Activated CD4-positive, alpha-beta T cell treated with anti-CD3 and anti-CD28 coated beads, Interleukin-2, amount 10 ng/mL, durations not matched to agents 7 days and 5 days (primary cell): ENCODE data around the gene LUC7L. TPM values are rescaled to one million over a fixed set of nuclear protein-coding genes. Genes with fewer than 3 reads are reported as not detected.
"Not testable (repeated sequence)": the region's sequence is repeated elsewhere in the genome, so short reads cannot be mapped to it uniquely, and the experiment has no call there.

ENCODE experiments used
- CTCF ChIA-PET: fragments of 350-600 bp; sonication (Branson Sonifier 250); formaldehyde crosslinking; loops from one replicate; lab custom pipeline; 2021; ENCODE audit warnings: antibody characterized with exemption; lab: Charles Lee
- POLR2A ChIA-PET: fragments of 350-600 bp; sonication (Branson Sonifier 250); formaldehyde crosslinking; loops from one replicate; lab custom pipeline; 2021; ENCODE audit warnings: antibody characterized with exemption; lab: Charles Lee
- DNase-seq: peaks from one replicate; pipeline ENCODE4 v3.0.0-alpha.2; 2020
- H3K27ac Mint-ChIP-seq: one replicate; pipeline ENCODE4 v1.8.0; 2021; ENCODE audit warnings: mild to moderate bottlenecking, moderate library complexity, mixed read lengths
- H3K27me3 Mint-ChIP-seq: one replicate; pipeline ENCODE4 v1.8.0; 2021; ENCODE audit warnings: mixed read lengths
- H3K36me3 Mint-ChIP-seq: one replicate; pipeline ENCODE4 v1.8.0; 2021; ENCODE audit warnings: low read depth, mixed read lengths
- H3K4me1 Mint-ChIP-seq: one replicate; pipeline ENCODE4 v1.8.0; 2021; ENCODE audit warnings: mixed read lengths
- H3K4me3 Mint-ChIP-seq: one replicate; pipeline ENCODE4 v1.8.0; 2021; ENCODE audit warnings: mild to moderate bottlenecking, moderate library complexity, mixed read lengths
- H3K9me3 Mint-ChIP-seq: one replicate; pipeline ENCODE4 v1.8.0; 2021; ENCODE audit warnings: mixed read lengths
- total RNA-seq, 2 experiments: library from RNA; stranded (reverse); gene quantifications; one replicate each; pipeline ENCODE4 v1.2.3, GENCODE V29; 2021

The LUC7L gene
- total RNA-seq, 2 experiments from 2014 or later: 52.6 to 53.7 TPM

GRCh38 chr16:173211-173854 lies 55.9 kb downstream of the LUC7L start:
- CTCF ChIA-PET, H3K27ac Mint-ChIP-seq, DNase-seq, POLR2A ChIA-PET, H3K36me3 Mint-ChIP-seq, H3K9me3 Mint-ChIP-seq, H3K4me3 Mint-ChIP-seq: not testable (repeated sequence)
- Mint-ChIP-seq H3K27me3 (peaks cover 58% of the 10 kb centered on the region), H3K4me1 (peaks cover 13% of the 10 kb centered on the region)

DNA sequence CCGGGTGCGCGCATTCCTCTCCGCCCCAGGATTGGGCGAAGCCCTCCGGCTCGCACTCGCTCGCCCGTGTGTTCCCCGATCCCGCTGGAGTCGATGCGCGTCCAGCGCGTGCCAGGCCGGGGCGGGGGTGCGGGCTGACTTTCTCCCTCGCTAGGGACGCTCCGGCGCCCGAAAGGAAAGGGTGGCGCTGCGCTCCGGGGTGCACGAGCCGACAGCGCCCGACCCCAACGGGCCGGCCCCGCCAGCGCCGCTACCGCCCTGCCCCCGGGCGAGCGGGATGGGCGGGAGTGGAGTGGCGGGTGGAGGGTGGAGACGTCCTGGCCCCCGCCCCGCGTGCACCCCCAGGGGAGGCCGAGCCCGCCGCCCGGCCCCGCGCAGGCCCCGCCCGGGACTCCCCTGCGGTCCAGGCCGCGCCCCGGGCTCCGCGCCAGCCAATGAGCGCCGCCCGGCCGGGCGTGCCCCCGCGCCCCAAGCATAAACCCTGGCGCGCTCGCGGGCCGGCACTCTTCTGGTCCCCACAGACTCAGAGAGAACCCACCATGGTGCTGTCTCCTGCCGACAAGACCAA lies 56.8 kb downstream of the LUC7L start, which contains the start of gene HBA2:
Gene HBA2 (plus strand): TSS at position 503 of the 568 bp plus-strand sequence. CDS start 37 bp downstream, at position 540.
- H3K9me3 Mint-ChIP-seq, DNase-seq, H3K27ac Mint-ChIP-seq, CTCF ChIA-PET, POLR2A ChIA-PET, H3K36me3 Mint-ChIP-seq, H3K4me3 Mint-ChIP-seq: not testable (repeated sequence)
- peaks cover 56% of the 10 kb centered on the region for H3K27me3 Mint-ChIP-seq
- H3K4me1 Mint-ChIP-seq: peaks cover 13% of the 10 kb centered on the region

DNA sequence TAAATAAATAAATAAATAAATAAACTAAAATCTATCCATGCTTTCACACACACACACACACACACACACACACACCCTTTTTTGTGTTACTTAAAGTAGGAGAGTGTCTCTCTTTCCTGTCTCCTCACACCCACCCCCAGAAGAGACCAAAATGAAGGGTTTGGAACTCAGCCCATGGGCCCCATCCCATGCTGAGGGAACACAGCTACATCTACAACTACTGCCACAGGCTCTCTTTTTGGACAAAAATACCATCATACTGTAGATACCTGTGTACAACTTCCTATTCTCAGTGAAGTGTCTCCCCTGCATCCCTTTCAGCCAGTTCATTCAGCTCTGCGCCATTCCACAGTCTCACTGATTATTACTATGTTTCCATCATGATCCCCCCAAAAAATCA lies 58.5 kb downstream of the LUC7L start:
- no peak for DNase-seq
- H3K4me3 Mint-ChIP-seq: no peak overlapping the region
- H3K36me3 Mint-ChIP-seq: no peaks in the 10 kb centered on the region
- peaks cover 17% of the 10 kb centered on the region for H3K4me1 Mint-ChIP-seq
- no peaks in the 10 kb centered on the region for H3K9me3 Mint-ChIP-seq
- ChIA-PET POLR2A (no interaction called here), CTCF (interaction anchor here (1.3 to 1.4 kb wide), 2 partner anchors 10 to 11 kb away, joined by 3 to 5 read pairs; partner anchors contain the start of gene HBQ1)
- H3K27me3 Mint-ChIP-seq: peaks cover 66% of the 10 kb centered on the region
- no peak overlapping the region for H3K27ac Mint-ChIP-seq

- H3K36me3 Mint-ChIP-seq, H3K9me3 Mint-ChIP-seq, POLR2A ChIA-PET, DNase-seq, H3K4me3 Mint-ChIP-seq, H3K27ac Mint-ChIP-seq: not testable (repeated sequence)
- Mint-ChIP-seq H3K4me1 (peaks cover 11% of the 10 kb centered on the region), H3K27me3 (peaks cover 61% of the 10 kb centered on the region)
- CTCF ChIA-PET: interaction anchor here (1.4 to 1.5 kb wide), 2 partner anchors 12 to 183 kb away, joined by 3 to 5 read pairs; no protein-coding TSS in a partner anchor
Measured at GRCh38 chr16:170088-170507, 59.2 kb downstream of the LUC7L start.

- no peak overlapping the region for H3K27ac Mint-ChIP-seq
- CTCF ChIA-PET: interaction anchor here (1.2 to 1.8 kb wide), 4 partner anchors 11 to 193 kb away, joined by 3 to 7 read pairs (median 4); partner anchors contain the start of gene HBQ1
- H3K4me3 Mint-ChIP-seq: no peak overlapping the region
- POLR2A ChIA-PET: no interaction called here
- peaks cover 52% of the 10 kb centered on the region for H3K27me3 Mint-ChIP-seq
- no peak for DNase-seq
- no peaks in the 10 kb centered on the region for H3K36me3 Mint-ChIP-seq
- no peaks in the 10 kb centered on the region for H3K9me3 Mint-ChIP-seq
- peaks cover 8% of the 10 kb centered on the region for H3K4me1 Mint-ChIP-seq
Measured at GRCh38 chr16:169014-169413, 60.2 kb downstream of the LUC7L start.

DNA sequence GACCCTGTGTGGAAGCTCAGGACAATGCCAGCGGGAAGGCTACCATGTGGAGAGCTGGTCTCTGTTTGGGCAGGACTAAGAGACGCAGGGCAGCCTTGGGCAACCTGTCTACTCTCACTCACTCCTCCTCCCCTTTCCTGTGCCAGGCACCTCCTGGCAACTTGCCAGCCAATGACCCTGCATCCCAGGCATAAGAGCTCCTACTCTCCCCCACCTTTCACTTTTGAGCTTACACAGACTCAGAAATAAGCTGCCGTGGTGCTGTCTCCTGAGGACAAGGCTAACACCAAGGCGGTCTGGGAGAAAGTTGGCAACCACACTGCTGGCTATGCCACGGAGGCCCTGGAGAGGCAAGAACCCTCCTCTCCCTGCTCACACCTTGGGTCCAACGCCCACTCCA lies 60.8 kb downstream of the LUC7L start:
- Mint-ChIP-seq H3K4me3 (no peak overlapping the region), H3K9me3 (no peaks in the 10 kb centered on the region), H3K27me3 (peaks cover 48% of the 10 kb centered on the region), H3K36me3 (no peaks in the 10 kb centered on the region), H3K4me1 (peaks cover 6% of the 10 kb centered on the region), H3K27ac (no peak overlapping the region)
- CTCF ChIA-PET: interaction anchor here (1.0 to 1.8 kb wide), 6 partner anchors 11 to 194 kb away, joined by 3 to 7 read pairs (median 4); partner anchors contain the start of genes HBQ1, POLR3K and SNRNP25
- POLR2A ChIA-PET: no interaction called here
- DNase-seq: no peak

- Mint-ChIP-seq H3K27ac (peak overlapping the region; percentile 41), H3K4me3 (no peak overlapping the region), H3K4me1 (peaks cover 6% of the 10 kb centered on the region), H3K36me3 (no peaks in the 10 kb centered on the region), H3K27me3 (peaks cover 47% of the 10 kb centered on the region), H3K9me3 (no peaks in the 10 kb centered on the region)
- POLR2A ChIA-PET: no interaction called here
- CTCF ChIA-PET: interaction anchor here (0.9 to 1.8 kb wide), 4 partner anchors 12 to 97 kb away, joined by 3 to 7 read pairs (median 5); partner anchors contain the start of gene HBQ1
- no peak for DNase-seq
Measured at GRCh38 chr16:167122-167690, 62.0 kb downstream of the LUC7L start.

- POLR2A ChIA-PET: no interaction called here
- H3K36me3 Mint-ChIP-seq: no peaks in the 10 kb centered on the region
- H3K27ac Mint-ChIP-seq: no peak overlapping the region
- no peaks in the 10 kb centered on the region for H3K9me3 Mint-ChIP-seq
- CTCF ChIA-PET: interaction anchor here (0.9 to 1.5 kb wide), 2 partner anchors 29 to 97 kb away, joined by 3 to 4 read pairs; no protein-coding TSS in a partner anchor
- peaks cover 6% of the 10 kb centered on the region for H3K4me1 Mint-ChIP-seq
- H3K27me3 Mint-ChIP-seq: peaks cover 43% of the 10 kb centered on the region
- no peak overlapping the region for H3K4me3 Mint-ChIP-seq
- DNase-seq: no peak
Measured at GRCh38 chr16:166375-167121, 62.7 kb downstream of the LUC7L start.

- no peaks in the 10 kb centered on the region for H3K36me3 Mint-ChIP-seq
- no peaks in the 10 kb centered on the region for H3K9me3 Mint-ChIP-seq
- ChIA-PET POLR2A (no interaction called here), CTCF (interaction anchor here (1.5 kb wide), 1 partner anchor 98 kb away, joined by 3 read pairs; no protein-coding TSS in a partner anchor)
- peak within 1 kb of the TSS; percentile 57 for H3K27ac Mint-ChIP-seq
- DNase-seq: no peak
- H3K4me3 Mint-ChIP-seq: no peak within 1 kb of the TSS
- peaks cover 4% of the 10 kb centered on the region for H3K4me1 Mint-ChIP-seq
- H3K27me3 Mint-ChIP-seq: peaks cover 38% of the 10 kb centered on the region
Measured at GRCh38 chr16:165539-166374, 63.5 kb downstream of the LUC7L start, which contains the start of gene HBM. HBM (plus strand) TSS chr16:165978; CDS start chr16:165998, 20 bp downstream.

DNA sequence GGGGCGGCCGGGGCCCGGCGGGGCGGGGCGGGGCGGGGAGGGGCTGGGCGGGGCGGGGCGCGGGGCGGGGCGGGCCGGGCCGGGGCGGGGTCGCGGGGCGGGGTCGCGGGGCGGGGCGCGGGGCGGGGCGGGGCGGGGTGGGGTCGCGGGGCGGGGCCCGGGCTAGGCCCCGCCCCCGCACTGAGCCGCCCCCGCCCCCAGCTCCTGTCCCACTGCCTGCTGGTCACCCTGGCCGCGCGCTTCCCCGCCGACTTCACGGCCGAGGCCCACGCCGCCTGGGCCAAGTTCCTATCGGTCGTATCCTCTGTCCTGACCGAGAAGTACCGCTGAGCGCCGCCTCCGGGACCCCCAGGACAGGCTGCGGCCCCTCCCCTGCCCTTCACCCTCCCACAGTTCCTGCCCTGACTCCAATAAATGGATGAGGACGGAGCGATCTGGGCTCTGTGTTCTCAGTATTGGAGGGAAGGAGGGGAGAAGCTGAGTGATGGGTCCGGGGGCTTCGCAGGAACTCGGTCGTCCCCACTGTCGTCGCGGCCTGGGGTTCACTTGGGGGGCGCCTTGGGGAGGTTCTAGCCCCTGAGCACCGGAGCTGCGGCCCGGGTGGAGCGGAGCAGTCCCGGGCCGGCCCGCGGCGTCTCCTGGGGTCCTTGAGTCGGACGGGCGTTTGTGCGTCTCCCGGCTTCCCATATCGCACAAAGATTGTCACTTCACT lies 64.3 kb downstream of the LUC7L start:
- H3K27me3 Mint-ChIP-seq: peaks cover 32% of the 10 kb centered on the region
- H3K36me3 Mint-ChIP-seq: no peaks in the 10 kb centered on the region
- CTCF ChIA-PET: no interaction called here
- POLR2A ChIA-PET: no interaction called here
- H3K4me3 Mint-ChIP-seq: no peak overlapping the region
- no peak for DNase-seq
- peaks cover 4% of the 10 kb centered on the region for H3K4me1 Mint-ChIP-seq
- H3K27ac Mint-ChIP-seq: no peak overlapping the region
- no peaks in the 10 kb centered on the region for H3K9me3 Mint-ChIP-seq

- H3K4me1 Mint-ChIP-seq, H3K4me3 Mint-ChIP-seq, DNase-seq, H3K27ac Mint-ChIP-seq, H3K36me3 Mint-ChIP-seq, H3K9me3 Mint-ChIP-seq, POLR2A ChIA-PET, CTCF ChIA-PET: not testable (repeated sequence)
- H3K27me3 Mint-ChIP-seq: peaks cover 34% of the 10 kb centered on the region
Measured at GRCh38 chr16:164134-164823, 65.0 kb downstream of the LUC7L start.
